IPS-18a (cell line): ENCODE data around the gene TIMM10.

Experiments
- H3K27ac ChIP-seq: one replicate; pipeline ENCODE4 v1.5.1; 2013; ENCODE audit warnings: low read length
- H3K27me3 ChIP-seq: one replicate; pipeline ENCODE4 v1.6.1; 2013; ENCODE audit warnings: mild to moderate bottlenecking, low read length; ENCODE audit not compliant: control insufficient read depth, insufficient read depth
- H3K36me3 ChIP-seq: one replicate; pipeline ENCODE4 v1.6.1; 2013; ENCODE audit warnings: low read depth, low read length; ENCODE audit not compliant: control insufficient read depth
- H3K4me1 ChIP-seq: one replicate; pipeline ENCODE4 v1.6.1; 2013; ENCODE audit warnings: low read depth, low read length; ENCODE audit not compliant: control insufficient read depth
- H3K4me3 ChIP-seq: one replicate; pipeline ENCODE4 v1.5.1; 2013; ENCODE audit warnings: low read length
- H3K9ac ChIP-seq: one replicate; pipeline ENCODE4 v1.6.1; 2013; ENCODE audit warnings: mild to moderate bottlenecking, low read length, moderate library complexity
- H3K9me3 ChIP-seq: one replicate; pipeline ENCODE4 v1.6.1; 2013; ENCODE audit warnings: low read depth, low read length; ENCODE audit not compliant: control insufficient read depth

Gene TIMM10, protein sequence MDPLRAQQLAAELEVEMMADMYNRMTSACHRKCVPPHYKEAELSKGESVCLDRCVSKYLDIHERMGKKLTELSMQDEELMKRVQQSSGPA

GRCh38 chr11:57530596-57531507 lies at the start of gene TIMM10:
TIMM10 (minus strand) TSS chr11:57530754; CDS start chr11:57530189, 565 bp downstream.
- Histone ChIP-seq H3K36me3 (peaks cover 6% of the 10 kb centered on the region), H3K27me3 (no peaks in the 10 kb centered on the region), H3K9me3 (no peaks in the 10 kb centered on the region), H3K4me3 (peak within 1 kb of the TSS; percentile 97), H3K4me1 (peaks cover 9% of the 10 kb centered on the region), H3K27ac (peak within 1 kb of the TSS; percentile 72), H3K9ac (peak within 1 kb of the TSS; percentile 92)

DNA sequence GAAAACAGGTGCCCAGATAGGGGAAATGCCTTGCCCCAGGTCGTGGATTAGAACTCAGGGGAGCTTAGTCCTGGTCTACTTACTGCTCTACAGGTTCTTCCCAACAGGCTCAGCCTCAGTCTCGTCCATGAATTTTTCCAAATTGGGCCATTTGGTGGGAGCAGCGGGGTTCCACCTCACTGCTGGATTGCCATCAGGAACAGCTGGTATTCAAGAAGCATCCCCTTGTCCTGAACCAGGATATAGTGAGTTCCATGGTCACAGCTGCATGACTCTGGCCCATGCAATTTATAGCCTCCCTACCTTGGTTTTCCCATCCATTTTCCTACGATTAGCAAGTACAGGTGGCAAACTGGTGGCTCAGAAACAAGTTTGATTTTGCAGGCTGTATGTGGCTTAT lies 43.5 kb upstream of the TIMM10 start:
- no peaks in the 10 kb centered on the region for H3K27me3 ChIP-seq
- H3K36me3 ChIP-seq, result no peaks in the 10 kb centered on the region
- no peak overlapping the region for H3K9ac ChIP-seq
- H3K27ac ChIP-seq, result no peak overlapping the region
- H3K4me1 ChIP-seq, result peaks cover 14% of the 10 kb centered on the region
- H3K9me3 ChIP-seq, result no peaks in the 10 kb centered on the region
- no peak overlapping the region for H3K4me3 ChIP-seq

GRCh38 chr11:57571606-57572005 lies 41.1 kb upstream of the TIMM10 start:
- H3K27ac ChIP-seq, result no peak overlapping the region
- no peaks in the 10 kb centered on the region for H3K36me3 ChIP-seq
- no peak overlapping the region for H3K4me3 ChIP-seq
- H3K9ac ChIP-seq, result no peak overlapping the region
- H3K27me3 ChIP-seq, result no peaks in the 10 kb centered on the region
- peaks cover 18% of the 10 kb centered on the region for H3K4me1 ChIP-seq
- no peaks in the 10 kb centered on the region for H3K9me3 ChIP-seq

DNA sequence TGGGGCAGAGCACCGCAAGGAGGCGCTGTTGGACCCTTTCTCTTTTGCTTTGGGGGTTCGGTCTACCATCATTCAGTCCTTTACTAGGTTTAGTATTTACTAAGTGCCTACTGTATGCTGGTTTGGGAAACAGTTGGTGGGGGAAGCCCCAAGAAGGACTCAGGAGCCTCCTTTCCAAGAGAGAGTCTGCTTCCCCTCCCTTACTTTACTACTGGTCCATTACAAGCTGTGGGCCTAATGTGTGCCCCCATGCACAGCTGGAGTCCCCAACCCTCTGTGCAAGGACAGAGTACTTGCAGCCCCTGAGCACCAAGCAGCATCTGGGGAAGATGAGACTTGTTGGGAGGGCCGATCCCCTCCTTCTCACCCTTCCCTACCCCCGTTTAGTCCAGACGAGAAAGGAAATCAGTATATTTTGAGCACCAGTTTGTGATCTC lies 37.8 kb upstream of the TIMM10 start:
- Histone ChIP-seq H3K4me1 (peaks cover 14% of the 10 kb centered on the region), H3K4me3 (peak overlapping the region; percentile 75), H3K27ac (no peak overlapping the region), H3K27me3 (no peaks in the 10 kb centered on the region), H3K9ac (peak overlapping the region; percentile 88), H3K36me3 (no peaks in the 10 kb centered on the region), H3K9me3 (no peaks in the 10 kb centered on the region)

- H3K9ac ChIP-seq, result peak within 1 kb of the TSS; percentile 88
- no peak within 1 kb of the TSS for H3K27ac ChIP-seq
- H3K9me3 ChIP-seq, result no peaks in the 10 kb centered on the region
- no peaks in the 10 kb centered on the region for H3K27me3 ChIP-seq
- H3K36me3 ChIP-seq, result no peaks in the 10 kb centered on the region
- peak within 1 kb of the TSS; percentile 75 for H3K4me3 ChIP-seq
- H3K4me1 ChIP-seq, result peaks cover 14% of the 10 kb centered on the region
Observed at GRCh38 chr11:57567515-57568329, 37.2 kb upstream of the TIMM10 start, which contains the start of gene UBE2L6. UBE2L6 (minus strand) TSS chr11:57567672; CDS start chr11:57567611, 61 bp downstream.

GRCh38 chr11:57566905-57567514 lies 36.5 kb upstream of the TIMM10 start:
- Histone ChIP-seq H3K27ac (no peak overlapping the region), H3K9ac (peak overlapping the region; percentile 44), H3K27me3 (no peaks in the 10 kb centered on the region), H3K4me1 (peaks cover 14% of the 10 kb centered on the region), H3K9me3 (no peaks in the 10 kb centered on the region), H3K4me3 (peak overlapping the region; percentile 75), H3K36me3 (no peaks in the 10 kb centered on the region)

DNA sequence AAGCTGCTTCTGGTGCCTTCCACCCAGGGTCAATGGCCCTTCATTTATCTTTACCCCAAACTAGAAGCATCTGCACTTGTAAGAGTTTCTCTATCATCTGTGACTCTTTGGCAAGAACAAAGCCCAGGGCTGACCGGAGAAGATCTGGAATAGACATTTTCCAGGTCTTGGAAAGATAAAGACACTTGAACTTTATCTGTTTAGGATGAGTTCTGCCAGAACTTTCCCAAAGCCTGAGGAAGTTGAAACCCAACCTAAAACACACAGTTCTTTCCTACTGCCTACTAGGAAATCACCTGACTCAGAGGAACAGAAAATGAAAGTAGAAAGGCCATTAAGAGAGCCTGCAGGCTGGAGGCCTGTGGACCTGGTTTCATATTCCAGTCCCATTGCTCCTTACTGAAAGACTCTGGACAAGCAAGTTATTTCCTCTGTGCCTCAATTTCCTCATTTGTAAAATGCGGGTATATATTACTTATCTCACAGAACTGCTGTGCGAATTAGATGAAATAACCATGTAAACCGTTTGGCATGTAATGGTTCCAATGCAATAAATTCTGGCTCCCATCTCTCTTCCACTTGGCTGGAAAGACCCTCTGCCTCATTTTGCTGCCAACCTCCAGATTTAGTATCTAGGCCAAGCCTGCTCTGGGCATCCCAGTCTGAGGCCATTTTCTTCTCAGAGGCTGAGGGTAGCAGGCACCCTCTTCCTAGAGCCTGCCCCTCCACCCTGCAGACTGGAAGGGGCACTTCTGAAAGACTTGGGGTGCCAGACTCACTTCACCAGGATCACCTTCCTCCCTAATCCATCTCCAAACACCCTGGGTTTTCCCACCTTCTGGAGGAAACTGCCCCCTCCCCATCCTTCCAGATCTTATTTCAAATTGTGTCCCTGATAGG lies 35.7 kb upstream of the TIMM10 start:
- H3K4me1 ChIP-seq, result peaks cover 14% of the 10 kb centered on the region
- no peaks in the 10 kb centered on the region for H3K9me3 ChIP-seq
- no peak overlapping the region for H3K9ac ChIP-seq
- no peak overlapping the region for H3K4me3 ChIP-seq
- no peaks in the 10 kb centered on the region for H3K36me3 ChIP-seq
- no peak overlapping the region for H3K27ac ChIP-seq
- no peaks in the 10 kb centered on the region for H3K27me3 ChIP-seq

DNA sequence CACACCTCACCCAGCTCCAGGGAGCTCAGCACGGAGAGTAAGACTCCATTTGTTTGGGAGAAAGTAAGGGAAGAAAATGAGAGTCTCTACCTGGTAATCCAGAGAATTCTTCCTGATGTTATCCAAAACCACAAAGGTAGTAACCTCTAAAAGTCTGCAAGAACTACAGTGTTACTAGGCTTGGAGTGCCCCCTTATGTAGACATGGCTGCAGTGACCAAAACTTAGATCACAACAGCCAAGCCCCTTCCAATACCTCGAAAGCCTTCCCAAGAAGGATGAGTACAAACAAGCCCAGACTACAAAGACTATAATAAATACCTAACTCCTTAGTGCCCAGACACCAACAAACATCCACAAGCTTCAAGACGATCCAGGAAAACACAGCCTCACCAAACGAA lies 32.0 kb upstream of the TIMM10 start:
- H3K36me3 ChIP-seq, result no peaks in the 10 kb centered on the region

DNA sequence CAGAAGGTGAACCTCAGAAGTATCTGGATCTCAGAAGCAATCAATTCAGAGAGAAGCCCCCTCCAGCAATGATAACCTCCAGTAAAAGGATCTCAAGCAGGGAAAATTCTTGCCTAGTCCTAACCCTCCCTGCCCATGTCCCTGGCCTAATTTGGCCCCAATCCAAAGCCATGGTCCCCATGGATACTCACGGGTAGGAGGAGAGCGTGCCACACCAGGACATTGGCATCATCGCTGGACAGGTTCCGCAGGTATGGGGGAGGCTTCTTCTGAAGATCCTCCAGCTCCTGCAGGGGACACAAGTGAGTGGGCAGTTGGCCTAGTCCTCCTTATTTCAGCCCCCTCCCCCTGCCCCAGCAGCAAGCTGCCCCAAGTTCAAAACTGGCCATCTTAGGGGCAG lies 29.6 kb upstream of the TIMM10 start:
- Histone ChIP-seq H3K4me1 (no peaks in the 10 kb centered on the region), H3K27ac (no peak overlapping the region), H3K4me3 (no peak overlapping the region), H3K9me3 (no peaks in the 10 kb centered on the region), H3K36me3 (no peaks in the 10 kb centered on the region), H3K27me3 (no peaks in the 10 kb centered on the region), H3K9ac (no peak overlapping the region)

More for the DNA sequence above, 32.0 kb upstream of the TIMM10 start:
- Histone ChIP-seq H3K4me1 (peaks cover 7% of the 10 kb centered on the region), H3K9me3 (no peaks in the 10 kb centered on the region), H3K4me3 (no peak overlapping the region), H3K27me3 (no peaks in the 10 kb centered on the region), H3K9ac (no peak overlapping the region), H3K27ac (no peak overlapping the region)

GRCh38 chr11:57556041-57556440 lies 25.5 kb upstream of the TIMM10 start:
- no peak overlapping the region for H3K9ac ChIP-seq
- H3K36me3 ChIP-seq, result peaks cover 21% of the 10 kb centered on the region
- no peaks in the 10 kb centered on the region for H3K4me1 ChIP-seq
- no peaks in the 10 kb centered on the region for H3K9me3 ChIP-seq
- no peak overlapping the region for H3K27ac ChIP-seq
- H3K27me3 ChIP-seq, result no peaks in the 10 kb centered on the region
- no peak overlapping the region for H3K4me3 ChIP-seq
